HFF-Myc (cell line): ENCODE measurements around the gene ETV7.
"Not testable (repeated sequence)": the region's sequence is repeated elsewhere in the genome, so short reads cannot be mapped to it uniquely, and the experiment has no call there.

ENCODE experiments used
- DNase-seq: peaks from one replicate; pipeline ENCODE4 v3.0.0-alpha.2; 2011; ENCODE audit warnings: low read depth; ENCODE audit errors: extremely low read depth
- H3K4me3 ChIP-seq: replicated peaks from 2 replicates; pipeline ENCODE4 v1.5.1; 2011; ENCODE audit warnings: low read depth, mild to moderate bottlenecking, control low read depth, low read length
- TF ChIP-seq, protein P1 (sequence below): IDR thresholded peaks from 2 replicates; pipeline ENCODE4 v1.5.1; 2012; ENCODE audit warnings: mild to moderate bottlenecking, low read depth, low read length, control low read depth; ENCODE audit errors: missing control alignments

Gene ETV7

GRCh38 chr6:36368421-36368820 is 19.0 kb downstream of the ETV7 start:
- no peak for DNase-seq
- no peak overlapping the region for H3K4me3 ChIP-seq
- TF ChIP-seq, protein P1, sequence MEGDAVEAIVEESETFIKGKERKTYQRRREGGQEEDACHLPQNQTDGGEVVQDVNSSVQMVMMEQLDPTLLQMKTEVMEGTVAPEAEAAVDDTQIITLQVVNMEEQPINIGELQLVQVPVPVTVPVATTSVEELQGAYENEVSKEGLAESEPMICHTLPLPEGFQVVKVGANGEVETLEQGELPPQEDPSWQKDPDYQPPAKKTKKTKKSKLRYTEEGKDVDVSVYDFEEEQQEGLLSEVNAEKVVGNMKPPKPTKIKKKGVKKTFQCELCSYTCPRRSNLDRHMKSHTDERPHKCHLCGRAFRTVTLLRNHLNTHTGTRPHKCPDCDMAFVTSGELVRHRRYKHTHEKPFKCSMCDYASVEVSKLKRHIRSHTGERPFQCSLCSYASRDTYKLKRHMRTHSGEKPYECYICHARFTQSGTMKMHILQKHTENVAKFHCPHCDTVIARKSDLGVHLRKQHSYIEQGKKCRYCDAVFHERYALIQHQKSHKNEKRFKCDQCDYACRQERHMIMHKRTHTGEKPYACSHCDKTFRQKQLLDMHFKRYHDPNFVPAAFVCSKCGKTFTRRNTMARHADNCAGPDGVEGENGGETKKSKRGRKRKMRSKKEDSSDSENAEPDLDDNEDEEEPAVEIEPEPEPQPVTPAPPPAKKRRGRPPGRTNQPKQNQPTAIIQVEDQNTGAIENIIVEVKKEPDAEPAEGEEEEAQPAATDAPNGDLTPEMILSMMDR, result no peak

DNA sequence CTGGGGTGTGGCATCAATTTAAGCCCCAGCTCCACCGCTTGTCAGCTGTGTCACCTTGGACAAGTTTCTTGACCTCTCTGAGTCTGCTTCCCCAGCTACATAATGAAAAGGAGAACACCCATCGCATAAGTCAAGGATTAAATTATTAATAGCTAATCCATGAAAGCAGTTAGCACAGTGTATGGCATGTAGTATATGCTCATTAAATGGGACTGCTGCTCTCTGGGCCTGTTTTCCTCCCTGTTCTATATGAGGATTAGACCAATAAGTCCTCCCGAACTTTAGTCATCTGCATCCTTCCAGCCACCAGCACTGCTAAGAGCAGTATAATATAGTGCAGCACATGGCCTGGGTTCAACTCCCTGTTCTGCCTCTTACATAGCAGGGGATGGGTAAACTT is 19.7 kb downstream of the ETV7 start:
- DNase-seq, result no peak
- TF ChIP-seq, protein P1, result no peak
- no peak overlapping the region for H3K4me3 ChIP-seq

GRCh38 chr6:36364669-36365479 is 22.6 kb downstream of the ETV7 start:
- no peak for DNase-seq
- no peak overlapping the region for H3K4me3 ChIP-seq

GRCh38 chr6:36364061-36364635 is 23.3 kb downstream of the ETV7 start:
- not testable (repeated sequence) for H3K4me3 ChIP-seq, DNase-seq

More at GRCh38 chr6:36364669-36365479, 22.6 kb downstream of the ETV7 start:
- TF ChIP-seq, protein P1, result no peak

- H3K4me3 ChIP-seq, DNase-seq: not testable (repeated sequence)
These were observed 24.1 kb downstream of the ETV7 start for GRCh38 chr6:36363371-36363752.

DNA sequence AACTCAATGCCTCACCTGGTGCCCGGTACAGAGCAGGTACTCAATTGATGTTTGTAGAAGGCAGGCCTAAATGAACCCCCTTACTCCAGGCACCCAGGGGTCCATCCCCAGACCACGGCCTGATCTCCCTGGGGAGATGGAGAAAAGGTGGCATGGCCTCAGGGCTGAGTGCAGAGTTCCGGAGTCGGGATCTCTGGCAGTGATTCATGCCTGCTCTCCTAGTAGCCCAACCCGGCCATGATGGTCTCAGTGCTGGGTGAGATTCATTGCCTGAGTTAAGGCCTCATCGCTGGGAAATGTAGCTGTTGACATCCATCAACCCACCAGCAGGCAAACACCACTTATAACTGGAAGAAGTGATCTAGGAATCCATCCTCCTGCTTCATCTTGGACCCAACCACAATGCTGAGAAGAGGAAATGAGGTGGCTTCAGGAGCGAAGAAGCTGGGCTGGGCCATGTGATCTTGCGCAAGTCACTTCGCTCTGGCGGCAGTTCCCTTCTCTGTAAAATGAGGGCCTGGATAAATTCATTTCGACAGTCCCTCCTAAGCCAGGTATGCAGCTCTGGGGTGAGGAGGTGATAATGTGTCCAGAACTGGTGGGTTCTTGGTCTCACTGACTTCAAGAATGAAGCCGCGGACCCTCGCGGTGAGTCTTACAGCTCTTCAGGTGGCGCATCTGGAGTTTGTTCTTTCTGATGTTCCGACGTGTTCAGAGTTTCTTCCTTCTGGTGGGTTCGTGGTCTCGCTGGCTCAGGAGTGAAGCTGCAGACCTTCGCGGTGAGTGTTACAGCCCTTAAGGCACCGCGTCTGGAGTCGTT is 24.7 kb downstream of the ETV7 start:
- no peak for DNase-seq
- H3K4me3 ChIP-seq, result no peak overlapping the region
- TF ChIP-seq, protein P1, result no peak

DNA sequence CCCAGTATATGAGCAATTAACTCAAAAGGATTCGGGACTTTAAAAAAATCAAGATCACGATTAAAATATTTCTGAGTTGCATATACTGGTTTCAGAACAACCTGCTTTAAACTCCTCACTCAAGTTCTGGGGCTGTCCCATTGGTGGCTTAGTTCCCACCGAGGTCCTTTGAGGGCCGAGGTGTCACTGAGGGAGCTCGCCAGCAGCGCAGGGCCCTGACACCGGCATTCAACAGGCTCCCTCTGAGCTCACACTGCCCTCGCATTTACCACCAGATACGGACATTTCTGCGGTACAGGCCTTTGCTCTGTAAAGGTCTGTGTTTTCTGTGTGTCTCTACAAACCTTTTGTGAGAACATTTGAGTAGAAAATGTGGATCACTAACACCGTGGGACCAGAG is 26.4 kb downstream of the ETV7 start:
- no peak overlapping the region for H3K4me3 ChIP-seq
- no peak for DNase-seq
- TF ChIP-seq, protein P1, result no peak
